ENCODE measurements around the gene NDUFS6. TPM values are rescaled to one million over a fixed set of nuclear protein-coding genes. Genes with fewer than 3 reads are reported as not detected.

NDUFS6 gene
- total RNA-seq, 1 donor from 2014 or later: 181 TPM

- no peak overlapping the region for H3K4me3 ChIP-seq (ENCODE audit: low read depth, low read length)
- no peak for TF ChIP-seq CTCF (conservative IDR thresholded peaks at IDR 0.05; ENCODE audit: low read depth, low read length)
- DNase-seq (ENCODE audit: low read depth): no peak
Observed at GRCh38 chr5:1831677-1832313, 30.6 kb downstream of the NDUFS6 start.

- TF ChIP-seq CTCF (conservative IDR thresholded peaks at IDR 0.05; ENCODE audit: low read depth, low read length): no peak
- no peak overlapping the region for H3K4me3 ChIP-seq (ENCODE audit: low read depth, low read length)
- DNase-seq (ENCODE audit: low read depth): no peak
Observed at GRCh38 chr5:1832511-1833250, 31.5 kb downstream of the NDUFS6 start.

- no peak overlapping the region for H3K4me3 ChIP-seq (ENCODE audit: low read depth, low read length)
- TF ChIP-seq CTCF (conservative IDR thresholded peaks at IDR 0.05; ENCODE audit: low read depth, low read length): no peak
- no peak for DNase-seq (ENCODE audit: low read depth)
Observed at GRCh38 chr5:1833264-1834021, 32.2 kb downstream of the NDUFS6 start.

- no peak overlapping the region for H3K4me3 ChIP-seq (ENCODE audit: low read depth, low read length)
- no peak for DNase-seq (ENCODE audit: low read depth)
- no peak for TF ChIP-seq CTCF (conservative IDR thresholded peaks at IDR 0.05; ENCODE audit: low read depth, low read length)
Observed at GRCh38 chr5:1834022-1834551, 32.9 kb downstream of the NDUFS6 start.

- no peak for DNase-seq (ENCODE audit: low read depth)
- no peak overlapping the region for H3K4me3 ChIP-seq (ENCODE audit: low read depth, low read length)
- TF ChIP-seq CTCF (conservative IDR thresholded peaks at IDR 0.05; ENCODE audit: low read depth, low read length): no peak
Observed at GRCh38 chr5:1834721-1835429, 33.7 kb downstream of the NDUFS6 start.

GRCh38 chr5:1835431-1835830, 34.2 kb downstream of the NDUFS6 start:
- no peak for DNase-seq (ENCODE audit: low read depth)
- no peak for TF ChIP-seq CTCF (conservative IDR thresholded peaks at IDR 0.05; ENCODE audit: low read depth, low read length)
- no peak overlapping the region for H3K4me3 ChIP-seq (ENCODE audit: low read depth, low read length)

All from epithelial cell of proximal tubule (primary cell).